Stimulated activated CD8-positive, alpha-beta memory T cell treated with anti-CD3 and anti-CD28 coated beads, Interleukin-12 subunit alpha, Interleukin-12 subunit beta, amount 100 ng/mL, for 1 hour (primary cell): ENCODE data around the gene MFNG.

Experiments
- DNase-seq: peaks from one replicate; pipeline ENCODE4 v3.0.0-alpha.2; 2020; ENCODE audit warnings: low read depth

Gene MFNG

GRCh38 chr22:37425369-37425768 lies 60.8 kb downstream of the MFNG start:
- no peak for DNase-seq

GRCh38 chr22:37423283-37423682 lies 62.9 kb downstream of the MFNG start:
- DNase-seq, result no peak

DNA sequence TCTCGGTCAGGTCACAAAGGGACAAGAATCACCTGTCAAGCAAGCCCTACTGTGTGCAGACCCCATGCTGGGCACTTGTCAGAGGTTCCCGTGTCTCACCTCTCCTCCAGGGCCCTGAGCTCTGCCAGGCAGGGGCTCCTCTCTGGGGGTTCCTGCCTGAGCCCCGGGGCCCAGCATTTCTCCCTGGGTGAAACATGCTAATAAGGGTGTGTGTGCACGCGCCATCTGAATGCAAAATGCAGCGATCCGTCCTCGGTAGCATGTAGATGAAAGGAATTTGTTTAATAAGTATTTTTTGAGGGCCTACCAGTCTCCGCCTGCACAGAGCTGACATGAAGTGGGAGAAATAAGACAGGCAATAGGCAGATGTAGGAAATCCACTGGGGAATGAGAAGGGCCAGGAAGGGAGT lies 64.7 kb downstream of the MFNG start:
- no peak for DNase-seq

DNA sequence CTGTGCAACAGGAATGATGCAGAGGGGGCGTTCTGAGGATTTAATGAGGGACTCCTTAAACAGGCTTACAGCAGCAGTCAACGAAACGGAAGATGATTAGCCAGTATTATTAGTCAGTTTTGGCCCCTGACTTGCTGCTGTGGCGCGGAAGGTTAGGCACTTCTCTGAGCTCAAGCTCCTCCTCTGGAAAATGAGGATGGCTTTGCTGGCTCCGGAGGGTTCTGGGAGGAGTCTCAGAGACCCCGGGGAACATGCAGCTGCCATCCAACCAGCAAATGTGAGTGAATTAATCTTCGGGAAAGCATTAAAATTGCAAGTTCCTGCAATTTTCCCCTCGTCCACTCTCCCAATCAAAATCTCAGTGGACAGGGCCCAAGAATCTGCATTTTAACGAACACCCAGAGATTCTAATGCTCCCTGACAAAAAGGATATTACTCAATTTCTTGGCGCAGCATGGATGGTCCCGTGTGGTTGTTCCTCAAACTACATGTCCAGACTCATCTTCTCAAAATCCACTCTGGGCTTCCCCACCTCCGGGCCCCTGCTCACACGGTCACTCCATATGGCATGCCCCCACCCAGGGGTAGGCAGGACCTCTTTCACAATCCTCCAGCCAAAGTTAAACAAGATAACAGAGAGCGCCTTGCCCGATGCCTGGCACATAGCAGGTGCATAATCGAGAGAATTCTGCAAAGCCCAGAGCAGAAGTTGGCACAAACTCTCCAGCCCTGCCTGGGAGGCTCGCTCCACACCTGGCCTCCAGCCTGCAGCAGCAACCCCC lies 65.3 kb downstream of the MFNG start:
- no peak for DNase-seq

DNA sequence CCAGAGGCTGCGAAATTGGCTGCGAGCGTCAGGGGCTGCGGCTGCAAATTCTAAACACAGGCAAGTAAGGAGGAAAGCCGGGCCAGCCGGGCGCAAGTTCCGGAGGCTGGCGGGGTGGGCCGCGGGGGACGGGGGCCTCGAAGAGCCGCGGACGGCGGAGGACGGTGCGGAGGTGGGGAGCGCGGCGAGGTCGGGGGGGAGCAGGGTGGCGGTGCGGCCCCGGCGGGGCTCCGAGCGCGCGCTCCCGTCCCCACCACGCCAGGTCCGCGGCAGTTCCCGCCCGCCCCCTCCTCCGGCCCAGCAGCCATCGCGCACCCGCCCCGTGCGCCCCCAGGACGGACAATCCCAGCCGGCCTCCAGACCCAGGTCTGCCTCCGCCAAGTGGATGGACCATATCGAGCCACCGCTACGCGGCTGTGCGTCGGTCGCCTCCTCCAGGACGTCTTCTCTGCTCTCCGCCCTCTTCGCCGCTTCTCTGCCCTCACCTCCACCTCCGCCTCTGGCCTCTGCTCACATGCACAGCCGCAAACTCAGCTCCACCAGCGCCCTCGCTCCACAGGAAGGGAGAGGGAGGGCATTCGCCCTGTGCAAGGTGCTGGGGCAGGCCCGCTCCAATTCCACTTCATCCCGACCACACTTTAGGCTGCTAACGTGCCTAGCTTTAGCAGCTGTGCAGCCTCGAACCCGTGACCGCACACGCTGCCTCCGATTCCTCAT lies 66.1 kb downstream of the MFNG start:
- DNase-seq, result no peak

DNA sequence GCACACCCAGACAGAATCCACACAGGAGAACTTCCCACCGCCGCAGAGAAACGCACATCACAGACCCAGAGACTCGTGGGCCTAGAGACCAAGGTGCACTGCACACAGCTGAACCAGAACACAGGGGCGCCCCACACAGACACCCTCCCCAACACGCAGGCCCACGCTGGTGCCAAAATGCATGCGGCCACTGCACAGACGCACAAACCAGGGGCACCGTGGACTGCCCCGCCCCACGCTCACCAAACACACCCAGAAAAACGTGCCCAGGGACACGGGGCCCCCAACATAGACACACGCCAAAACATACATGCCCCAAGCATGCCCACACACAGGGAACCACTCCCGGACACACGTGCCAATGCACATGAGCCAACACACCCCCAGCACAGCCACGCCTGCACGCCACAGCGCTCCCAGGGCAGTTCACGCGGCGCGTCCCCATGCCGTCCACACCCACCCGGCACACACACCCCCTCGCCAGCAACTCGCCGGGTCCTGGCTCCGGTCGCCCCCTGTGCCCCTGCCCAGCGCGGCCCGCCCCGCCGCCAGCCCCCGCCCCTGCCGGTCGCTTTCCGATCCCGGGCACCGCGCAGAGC lies 66.7 kb downstream of the MFNG start:
- DNase-seq, result no peak
